Loucy (cell line): ENCODE data around the gene BCAS1.

Experiments
- H2AFZ ChIP-seq: fragments of 200-600 bp; sonication (generic); 2 replicates; pipeline ENCODE4 v1.6.0; 2016; ENCODE audit warnings: antibody characterized with exemption, mild to moderate bottlenecking, low read length, moderate library complexity
- H3F3A ChIP-seq: fragments of 200-600 bp; 2 replicates; pipeline ENCODE4 v1.6.0; 2016; ENCODE audit warnings: antibody characterized with exemption, low read depth, mild to moderate bottlenecking
- H3K27me3 ChIP-seq: fragments of 200-600 bp; sonication (generic); 2 replicates; pipeline ENCODE4 v1.6.1; 2014; ENCODE audit warnings: low read length, mild to moderate bottlenecking; ENCODE audit not compliant: insufficient read depth, poor library complexity, severe bottlenecking
- H3K36me3 ChIP-seq: fragments of 200-600 bp; sonication (generic); 2 replicates; pipeline ENCODE4 v1.6.1; 2016; ENCODE audit warnings: low read length; ENCODE audit not compliant: insufficient read depth
- H3K4me1 ChIP-seq: fragments of 200-600 bp; sonication (generic); 2 replicates; pipeline ENCODE4 v1.5.1; 2014; ENCODE audit warnings: low read length, mild to moderate bottlenecking; ENCODE audit not compliant: insufficient read depth, poor library complexity, severe bottlenecking
- H3K4me2 ChIP-seq: fragments of 200-600 bp; sonication (generic); 2 replicates; pipeline ENCODE4 v1.6.0; 2014; ENCODE audit warnings: antibody characterized with exemption, low read length, low read depth, mild to moderate bottlenecking; ENCODE audit not compliant: poor library complexity, severe bottlenecking
- H3K4me3 ChIP-seq: fragments of 200-600 bp; sonication (generic); 2 replicates; pipeline ENCODE4 v1.5.1; 2014; ENCODE audit warnings: low read length, mild to moderate bottlenecking, mixed read lengths; ENCODE audit not compliant: poor library complexity, severe bottlenecking
- H3K79me2 ChIP-seq: fragments of 200-600 bp; sonication (generic); 2 replicates; pipeline ENCODE4 v1.6.1; 2014; ENCODE audit warnings: low read length; ENCODE audit not compliant: insufficient read depth
- H3K9ac ChIP-seq: fragments of 200-600 bp; sonication (generic); 2 replicates; pipeline ENCODE4 v1.6.0; 2014; ENCODE audit warnings: mild to moderate bottlenecking, low read depth, low read length, moderate library complexity; ENCODE audit not compliant: poor library complexity, severe bottlenecking
- H3K9me2 ChIP-seq: fragments of 200-600 bp; sonication (generic); replicated peaks from 2 replicates; pipeline ENCODE4 v1.6.1; 2016; ENCODE audit warnings: low read depth, low read length, mixed read lengths
- H3K9me3 ChIP-seq: fragments of 200-600 bp; sonication (generic); 2 replicates; pipeline ENCODE4 v1.6.1; 2014; ENCODE audit warnings: mild to moderate bottlenecking, antibody characterized with exemption, low read length, low read depth; ENCODE audit not compliant: insufficient read depth
- H4K20me1 ChIP-seq: fragments of 200-600 bp; sonication (generic); 2 replicates; pipeline ENCODE4 v1.6.0; 2014; ENCODE audit warnings: antibody characterized with exemption, low read length, mild to moderate bottlenecking; ENCODE audit not compliant: insufficient read depth, poor library complexity, severe bottlenecking
- EZH2phosphoT487 ChIP-seq: fragments of 200-600 bp; IDR thresholded peaks from 2 replicates; pipeline ENCODE4 v1.6.1; 2018; ENCODE audit warnings: antibody characterized with exemption, mild to moderate bottlenecking, moderate library complexity, borderline replicate concordance
- TF ChIP-seq, protein P1 (sequence below): fragments of 200-600 bp; sonication (generic); conservative IDR thresholded peaks from 2 replicates; pipeline ENCODE4 v1.5.1; 2014; ENCODE audit warnings: mild to moderate bottlenecking, antibody characterized with exemption, low read length

The BCAS1 gene

DNA sequence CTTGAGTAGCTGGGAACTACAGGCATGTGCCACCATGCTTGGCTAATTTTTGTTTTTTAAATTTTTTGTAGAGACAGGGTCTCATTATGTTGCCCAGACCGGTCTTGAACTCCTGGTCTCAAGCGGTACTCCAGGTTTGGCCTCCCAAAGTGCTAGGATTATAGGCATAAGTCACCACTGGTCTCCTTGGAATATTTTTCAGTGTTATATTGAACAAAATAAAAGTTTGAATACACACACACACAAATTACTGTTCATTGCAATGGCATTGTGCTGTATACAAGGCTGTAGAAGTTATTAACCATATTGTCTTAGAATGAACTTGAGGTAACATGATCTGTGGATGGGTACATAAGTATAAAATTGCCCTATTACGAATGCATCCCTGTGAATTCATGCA lies 166.1 kb downstream of the BCAS1 start:
- no peaks in the 10 kb centered on the region for H3K79me2 ChIP-seq

DNA sequence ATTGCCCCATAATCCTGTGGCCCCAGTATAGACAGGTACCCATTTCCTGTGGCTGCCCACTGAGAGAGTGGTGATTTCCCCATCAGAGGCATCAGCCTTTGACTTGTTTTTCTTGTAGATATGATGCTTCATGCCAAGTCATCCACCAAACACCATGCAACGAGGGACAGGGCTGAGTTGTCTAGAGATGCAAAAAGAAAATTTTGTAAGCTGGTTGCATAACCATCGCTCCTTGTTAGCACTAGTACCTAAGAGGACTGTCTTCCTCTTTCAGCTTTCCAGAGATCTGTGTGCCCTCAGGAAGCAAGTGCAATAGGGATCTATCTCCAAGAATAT lies 166.8 kb downstream of the BCAS1 start:
- no peak overlapping the region for H3K9ac ChIP-seq

More for the DNA sequence above, 166.1 kb downstream of the BCAS1 start:
- no peaks in the 10 kb centered on the region for H3K9me2 ChIP-seq
- no peak for TF ChIP-seq EZH2phosphoT487
- TF ChIP-seq, protein P1, sequence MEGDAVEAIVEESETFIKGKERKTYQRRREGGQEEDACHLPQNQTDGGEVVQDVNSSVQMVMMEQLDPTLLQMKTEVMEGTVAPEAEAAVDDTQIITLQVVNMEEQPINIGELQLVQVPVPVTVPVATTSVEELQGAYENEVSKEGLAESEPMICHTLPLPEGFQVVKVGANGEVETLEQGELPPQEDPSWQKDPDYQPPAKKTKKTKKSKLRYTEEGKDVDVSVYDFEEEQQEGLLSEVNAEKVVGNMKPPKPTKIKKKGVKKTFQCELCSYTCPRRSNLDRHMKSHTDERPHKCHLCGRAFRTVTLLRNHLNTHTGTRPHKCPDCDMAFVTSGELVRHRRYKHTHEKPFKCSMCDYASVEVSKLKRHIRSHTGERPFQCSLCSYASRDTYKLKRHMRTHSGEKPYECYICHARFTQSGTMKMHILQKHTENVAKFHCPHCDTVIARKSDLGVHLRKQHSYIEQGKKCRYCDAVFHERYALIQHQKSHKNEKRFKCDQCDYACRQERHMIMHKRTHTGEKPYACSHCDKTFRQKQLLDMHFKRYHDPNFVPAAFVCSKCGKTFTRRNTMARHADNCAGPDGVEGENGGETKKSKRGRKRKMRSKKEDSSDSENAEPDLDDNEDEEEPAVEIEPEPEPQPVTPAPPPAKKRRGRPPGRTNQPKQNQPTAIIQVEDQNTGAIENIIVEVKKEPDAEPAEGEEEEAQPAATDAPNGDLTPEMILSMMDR = no peak
- H3K27me3 ChIP-seq = no peaks in the 10 kb centered on the region
- H3K4me3 ChIP-seq = no peak overlapping the region
- peaks cover 4% of the 10 kb centered on the region for H3F3A ChIP-seq
- no peak overlapping the region for H3K9ac ChIP-seq
- H2AFZ ChIP-seq = no peak overlapping the region
- no peaks in the 10 kb centered on the region for H3K36me3 ChIP-seq
- H3K4me1 ChIP-seq = peaks cover 49% of the 10 kb centered on the region
- H4K20me1 ChIP-seq = no peaks in the 10 kb centered on the region
- H3K4me2 ChIP-seq = no peak overlapping the region
- H3K9me3 ChIP-seq = no peaks in the 10 kb centered on the region

DNA sequence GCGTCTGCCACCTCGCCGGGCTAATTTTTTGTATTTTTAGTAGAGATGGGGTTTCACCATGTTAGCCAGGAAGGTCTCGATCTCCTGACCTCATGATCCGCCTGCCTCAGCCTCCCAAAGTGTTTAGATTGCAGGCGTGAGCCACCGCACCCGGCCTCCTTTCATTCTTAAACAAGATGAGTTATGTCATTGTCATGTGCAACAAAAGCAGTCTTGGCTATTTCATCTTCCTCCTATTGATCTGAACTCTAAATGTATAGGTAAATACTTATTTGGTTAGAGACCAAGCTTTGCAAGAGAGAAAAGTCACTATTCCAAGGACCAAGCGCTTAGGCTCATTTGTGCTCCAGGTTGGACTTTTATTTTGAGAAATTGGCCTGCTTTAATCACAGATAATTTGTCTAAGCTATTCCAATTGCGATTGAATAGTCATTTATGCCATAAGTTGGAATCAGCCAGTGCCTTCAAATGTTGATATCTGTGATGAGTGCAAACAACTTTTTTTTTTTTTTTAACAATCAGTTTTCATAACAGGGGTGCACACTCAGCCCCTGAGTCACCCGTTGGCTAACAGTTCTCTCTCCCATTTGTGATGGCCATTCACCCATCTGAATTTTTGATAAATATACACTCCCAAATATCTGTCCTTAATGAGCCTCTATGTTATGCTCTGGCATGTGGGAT lies 167.3 kb downstream of the BCAS1 start:
- Histone ChIP-seq H3F3A (peaks cover 8% of the 10 kb centered on the region), H3K4me3 (no peak overlapping the region), H3K9me3 (no peaks in the 10 kb centered on the region), H4K20me1 (no peaks in the 10 kb centered on the region), H3K36me3 (no peaks in the 10 kb centered on the region), H3K9me2 (no peaks in the 10 kb centered on the region), H3K4me1 (peaks cover 51% of the 10 kb centered on the region), H3K27me3 (no peaks in the 10 kb centered on the region), H3K9ac (no peak overlapping the region), H3K79me2 (no peaks in the 10 kb centered on the region), H3K4me2 (no peak overlapping the region), H2AFZ (no peak overlapping the region)
- TF ChIP-seq, protein P1 = no peak
- TF ChIP-seq EZH2phosphoT487 = no peak

More for the DNA sequence above, 166.8 kb downstream of the BCAS1 start:
- H3K27me3 ChIP-seq = no peaks in the 10 kb centered on the region
- no peak overlapping the region for H3K4me2 ChIP-seq
- H4K20me1 ChIP-seq = no peaks in the 10 kb centered on the region
- no peaks in the 10 kb centered on the region for H3K79me2 ChIP-seq
- no peak overlapping the region for H2AFZ ChIP-seq
- no peaks in the 10 kb centered on the region for H3K36me3 ChIP-seq
- H3K9me3 ChIP-seq = no peaks in the 10 kb centered on the region
- TF ChIP-seq EZH2phosphoT487 = no peak
- TF ChIP-seq, protein P1 = no peak
- H3F3A ChIP-seq = peaks cover 8% of the 10 kb centered on the region
- peaks cover 50% of the 10 kb centered on the region for H3K4me1 ChIP-seq
- no peak overlapping the region for H3K4me3 ChIP-seq
- no peaks in the 10 kb centered on the region for H3K9me2 ChIP-seq
